NCI-H2107 (cell line): ENCODE measurements around the gene FAM177B.

ENCODE experiments used
- DNase-seq: peaks from one replicate; lab custom pipeline; 2025; lab: John Stamatoyannopoulos, UW

FAM177B gene

GRCh38 chr1:222787729-222788128, 50.7 kb downstream of the FAM177B start:
- DNase-seq: no peak

GRCh38 chr1:222788402-222789156, 51.6 kb downstream of the FAM177B start:
- no peak for DNase-seq

- DNase-seq: no peak
These were observed 53.1 kb downstream of the FAM177B start for GRCh38 chr1:222790115-222790514.

GRCh38 chr1:222790520-222790919, 53.5 kb downstream of the FAM177B start:
- DNase-seq: no peak

- no peak for DNase-seq
These were observed 54.2 kb downstream of the FAM177B start for GRCh38 chr1:222791006-222791710.

- DNase-seq: no peak
These were observed 55.7 kb downstream of the FAM177B start for GRCh38 chr1:222792744-222793143.

GRCh38 chr1:222794656-222795474, 57.9 kb downstream of the FAM177B start:
- DNase-seq: no peak

GRCh38 chr1:222798116-222798515, 61.1 kb downstream of the FAM177B start:
- no peak for DNase-seq

- DNase-seq: no peak
These were observed 62.0 kb downstream of the FAM177B start for GRCh38 chr1:222798975-222799374.
